ENCODE results near the gene KLHL26.
A peak's percentile ranks its signal among the peaks of the same experiment; 100 is the strongest.
"Not testable (repeated sequence)": the region's sequence is repeated elsewhere in the genome, so short reads cannot be mapped to it uniquely, and the experiment has no call there.

Gene KLHL26, protein sequence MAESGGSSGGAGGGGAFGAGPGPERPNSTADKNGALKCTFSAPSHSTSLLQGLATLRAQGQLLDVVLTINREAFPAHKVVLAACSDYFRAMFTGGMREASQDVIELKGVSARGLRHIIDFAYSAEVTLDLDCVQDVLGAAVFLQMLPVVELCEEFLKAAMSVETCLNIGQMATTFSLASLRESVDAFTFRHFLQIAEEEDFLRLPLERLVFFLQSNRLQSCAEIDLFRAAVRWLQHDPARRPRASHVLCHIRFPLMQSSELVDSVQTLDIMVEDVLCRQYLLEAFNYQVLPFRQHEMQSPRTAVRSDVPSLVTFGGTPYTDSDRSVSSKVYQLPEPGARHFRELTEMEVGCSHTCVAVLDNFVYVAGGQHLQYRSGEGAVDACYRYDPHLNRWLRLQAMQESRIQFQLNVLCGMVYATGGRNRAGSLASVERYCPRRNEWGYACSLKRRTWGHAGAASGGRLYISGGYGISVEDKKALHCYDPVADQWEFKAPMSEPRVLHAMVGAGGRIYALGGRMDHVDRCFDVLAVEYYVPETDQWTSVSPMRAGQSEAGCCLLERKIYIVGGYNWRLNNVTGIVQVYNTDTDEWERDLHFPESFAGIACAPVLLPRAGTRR

DNA sequence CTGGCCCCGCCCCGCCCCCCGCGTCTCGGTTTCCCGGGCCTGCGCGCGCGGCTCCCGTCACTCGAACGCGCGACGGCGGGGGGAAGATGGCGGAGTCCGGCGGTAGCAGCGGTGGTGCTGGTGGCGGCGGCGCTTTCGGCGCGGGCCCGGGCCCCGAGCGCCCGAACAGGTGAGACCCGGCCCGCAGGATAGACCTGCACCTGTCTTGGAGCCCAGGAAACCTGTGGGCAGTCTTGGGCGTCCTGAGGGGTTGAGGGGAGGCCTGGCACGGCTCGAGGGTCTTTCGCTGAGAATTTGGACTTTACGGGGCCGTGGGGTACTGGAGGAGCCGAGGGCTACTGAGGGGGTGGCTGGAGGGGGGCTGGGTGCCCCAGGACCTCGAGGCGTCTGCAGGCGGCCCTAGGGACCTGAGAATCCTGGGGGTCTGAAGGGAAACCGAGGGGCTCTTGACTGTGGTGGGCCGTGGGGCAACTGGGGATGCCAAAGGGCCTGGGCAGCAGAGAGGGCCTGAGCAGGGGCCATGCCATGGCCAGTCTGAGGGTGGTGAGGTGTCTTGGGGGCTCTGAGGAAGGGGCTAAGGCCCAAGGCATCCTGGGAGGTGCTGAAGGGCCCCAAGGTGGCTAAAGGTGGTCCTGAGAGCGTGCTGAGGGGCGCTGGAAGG, at the start of gene KLHL26:
KLHL26 (plus strand) TSS at position 60 of the 661 bp plus-strand sequence; CDS start at position 87, 27 bp downstream.
- DNase-seq, result no peak

DNA sequence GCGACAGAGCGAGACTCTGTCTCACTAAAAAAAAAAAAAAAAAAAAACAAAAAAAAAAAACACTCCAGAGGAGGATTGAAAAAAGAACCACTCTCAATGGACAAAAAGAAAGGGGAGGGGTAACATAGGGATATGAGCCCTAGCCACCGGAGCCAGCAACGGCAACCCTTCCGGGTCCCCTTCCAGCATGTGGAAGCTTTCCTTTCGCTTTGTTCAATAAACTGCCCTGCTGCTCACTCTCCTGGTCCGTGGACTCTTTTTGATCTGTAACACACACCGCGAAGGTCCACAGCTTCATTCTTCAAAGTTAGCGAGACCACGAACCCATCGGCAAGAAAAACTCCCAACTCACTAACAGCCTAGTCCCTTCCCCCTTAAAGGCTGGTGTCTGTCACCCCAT, 49.3 kb upstream of the KLHL26 start:
- no peak for DNase-seq

DNA sequence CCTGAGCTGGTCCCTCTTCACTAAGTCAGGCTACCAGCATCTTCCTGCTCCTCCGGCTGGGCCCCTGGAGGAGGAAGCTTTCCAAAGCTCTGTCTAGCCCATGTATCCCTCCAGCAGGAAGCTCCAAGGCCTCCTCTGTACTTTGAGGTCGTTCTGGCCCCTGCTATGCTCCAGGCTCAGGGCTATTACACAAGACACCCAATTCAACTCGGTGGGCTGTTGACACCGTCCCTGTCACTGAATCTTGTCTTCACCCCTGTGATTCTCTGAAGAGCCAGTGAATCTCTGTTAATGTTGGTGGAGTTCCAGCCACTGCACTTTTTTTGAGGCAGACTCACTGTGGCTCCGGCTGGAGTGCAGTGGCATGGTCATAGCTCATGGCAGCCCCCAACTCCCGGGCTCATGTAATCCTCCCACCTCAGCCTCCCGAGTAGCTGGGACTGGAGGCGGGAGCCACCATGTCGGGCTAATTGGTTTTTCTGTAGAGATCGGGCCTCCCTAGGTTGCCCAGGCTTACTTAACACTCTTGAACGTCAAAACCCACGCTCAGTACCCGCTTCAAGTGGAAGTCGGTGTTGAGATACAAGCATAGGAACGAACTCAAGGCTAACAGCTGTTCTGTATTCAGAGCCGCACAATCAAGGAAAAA, 48.7 kb upstream of the KLHL26 start:
- no peak for DNase-seq

GRCh38 chr19:18588611-18589379, 48.0 kb upstream of the KLHL26 start, which contains the start of gene REX1BD:
Gene REX1BD (plus strand): TSS chr19:18588798. CDS start chr19:18588802, 4 bp downstream.
- DNase-seq, result peak; percentile 90

- DNase-seq, result no peak
Observed at GRCh38 chr19:18589380-18590272, 47.2 kb upstream of the KLHL26 start.

DNA sequence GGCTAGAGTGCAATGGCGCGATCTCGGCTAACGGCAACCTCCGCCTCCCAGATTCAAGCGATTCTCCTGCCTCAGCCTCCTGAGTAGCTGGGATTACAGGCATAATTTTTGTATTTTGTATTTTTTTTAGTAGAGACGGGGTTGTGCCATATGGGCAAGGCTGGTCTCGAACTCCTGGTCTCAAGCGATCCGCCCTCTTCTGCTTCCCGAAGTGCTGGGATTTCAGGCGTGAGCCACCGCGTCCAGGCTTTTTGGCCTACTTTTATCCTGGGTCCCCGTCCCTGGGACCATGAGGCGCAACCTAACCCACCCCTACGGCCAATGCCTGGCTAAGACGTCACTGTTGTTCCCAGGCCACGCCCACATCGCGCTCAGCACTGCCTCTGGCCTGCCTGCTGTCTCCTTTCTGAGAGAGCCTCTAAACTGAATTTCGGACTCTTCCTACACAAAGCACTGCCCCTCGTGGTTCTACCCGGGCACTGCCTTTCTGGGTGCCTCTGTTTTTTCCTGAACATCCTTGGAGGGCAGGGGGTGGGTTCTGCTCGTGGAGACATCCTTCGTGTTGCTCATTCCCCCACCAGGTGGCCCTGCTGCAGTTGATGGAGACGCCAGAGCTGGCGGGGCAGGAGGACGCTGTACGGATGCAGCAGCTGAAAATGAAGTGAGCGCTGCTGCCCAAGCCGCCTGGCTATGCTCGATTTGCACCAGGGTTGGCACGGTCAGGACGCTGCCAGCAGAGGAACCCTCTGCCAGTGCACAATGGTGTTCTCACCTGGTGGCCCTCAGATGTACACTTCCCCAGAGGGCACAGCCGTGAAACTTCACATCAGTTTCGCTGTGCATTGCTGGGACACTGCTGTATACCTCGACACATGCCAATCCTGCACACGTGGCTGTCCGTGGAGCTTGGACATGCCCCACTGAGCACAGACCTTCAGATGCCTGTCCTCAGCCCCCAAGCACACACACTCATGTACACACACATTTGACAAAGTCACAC, 46.3 kb upstream of the KLHL26 start:
- peak; percentile 27 for DNase-seq

- DNase-seq, result no peak
Observed at GRCh38 chr19:18591735-18592385, 45.0 kb upstream of the KLHL26 start.

- DNase-seq, result not testable (repeated sequence)
Observed at GRCh38 chr19:18592732-18593131, 44.1 kb upstream of the KLHL26 start.

- no peak for DNase-seq
Observed at GRCh38 chr19:18593367-18594095, 43.3 kb upstream of the KLHL26 start.

DNA sequence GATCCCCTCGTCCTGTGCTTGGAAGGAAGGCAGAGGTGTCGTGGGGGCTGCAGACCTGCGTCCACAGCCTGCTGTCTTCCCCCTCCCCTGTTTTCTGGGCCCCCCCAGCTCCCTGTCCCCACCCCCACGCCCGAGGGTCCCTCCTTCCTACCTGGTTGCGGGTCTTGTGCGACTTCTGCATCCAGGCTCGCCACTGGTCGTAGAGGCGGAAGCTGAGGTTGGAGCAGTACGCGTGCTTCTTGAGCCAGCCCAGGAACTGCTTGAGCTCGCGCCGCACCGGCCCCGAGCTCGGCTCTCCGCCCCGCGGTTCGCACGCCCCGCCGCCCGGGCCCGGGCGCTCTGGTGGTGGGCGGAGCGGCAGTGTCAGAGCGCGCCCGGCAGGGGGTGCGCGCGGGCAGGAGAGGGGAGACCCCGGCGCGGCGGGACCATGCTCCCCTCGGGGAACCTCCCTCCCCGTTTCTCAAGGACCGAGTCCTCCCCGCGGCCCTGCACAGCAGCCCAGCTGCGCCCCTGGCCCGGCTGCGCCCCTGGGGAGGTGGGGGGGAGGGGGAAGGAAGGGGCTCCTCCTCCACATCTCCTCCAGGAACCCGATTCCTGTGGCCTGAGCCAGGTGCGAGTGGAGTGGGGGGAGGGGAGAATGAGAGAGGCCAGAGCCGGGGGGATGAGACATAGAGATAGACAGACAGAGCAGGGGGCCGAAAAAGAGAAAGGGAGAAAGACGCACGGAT, 42.6 kb upstream of the KLHL26 start:
- DNase-seq, result peak; percentile 77

GRCh38 chr19:18594824-18595373, 41.9 kb upstream of the KLHL26 start:
- DNase-seq, result no peak

GRCh38 chr19:18595475-18595874, 41.4 kb upstream of the KLHL26 start:
- DNase-seq, result no peak

GRCh38 chr19:18596752-18597157, 40.1 kb upstream of the KLHL26 start:
- peak; percentile 31 for DNase-seq

GRCh38 chr19:18597809-18598660, 38.8 kb upstream of the KLHL26 start:
- no peak for DNase-seq

- no peak for DNase-seq
Observed at GRCh38 chr19:18599485-18599884, 37.3 kb upstream of the KLHL26 start.

DNA sequence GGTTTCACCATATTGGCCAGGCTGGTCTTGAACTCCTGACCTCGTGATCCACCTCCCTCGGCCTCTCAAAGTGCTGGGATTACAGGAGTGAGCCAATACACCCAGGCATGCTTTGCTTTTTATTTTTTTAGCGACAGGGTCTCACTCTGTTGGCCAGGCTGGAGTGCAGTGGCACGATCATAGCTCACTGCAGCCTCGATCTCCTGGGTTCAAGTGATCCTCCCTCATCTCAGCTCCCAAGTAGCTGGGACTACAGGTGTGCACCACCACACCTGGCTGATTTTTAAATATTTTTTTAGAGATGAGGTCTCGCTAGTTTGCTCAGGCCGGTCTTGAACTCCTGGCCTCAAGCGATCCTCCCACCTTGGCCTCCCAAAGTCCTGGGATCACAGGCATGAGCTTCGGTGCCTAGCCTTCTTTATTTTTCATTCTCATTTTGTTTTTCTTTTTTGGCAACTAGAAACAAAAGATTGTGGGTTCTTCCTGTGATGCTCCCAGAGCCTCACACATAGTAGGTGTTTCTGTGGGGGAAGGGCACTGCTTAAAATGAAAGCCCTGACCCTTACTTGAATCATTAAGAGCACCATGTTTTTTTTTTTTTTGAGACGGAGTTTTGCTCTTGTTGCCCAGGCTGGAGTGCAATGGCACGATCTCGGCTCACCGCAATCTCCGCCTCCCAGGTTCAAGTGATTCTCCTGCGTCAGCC, 36.0 kb upstream of the KLHL26 start:
- DNase-seq, result not testable (repeated sequence)
